ENCODE measurements around the gene UPK2.

UPK2 gene

GRCh38 chr11:118910309-118911112, 45.6 kb upstream of the UPK2 start:
- no peak for TF ChIP-seq CTCF (IDR thresholded peaks at IDR 0.05; ENCODE audit: low read depth, low read length)
- no peak for TF ChIP-seq POLR2A (IDR thresholded peaks at IDR 0.05; ENCODE audit: extremely low read depth, insufficient read length)
- no peak for TF ChIP-seq MAX (IDR thresholded peaks at IDR 0.05; ENCODE audit: low read depth, low read length)
- TF ChIP-seq MYC (IDR thresholded peaks at IDR 0.05; ENCODE audit: low read depth, low read length) = no peak
- H3K4me3 ChIP-seq (ENCODE audit: low read depth, low read length) = no peak overlapping the region
- no peak for DNase-seq (ENCODE audit: low read depth)

- no peak overlapping the region for H3K4me3 ChIP-seq (ENCODE audit: low read depth, low read length)
- TF ChIP-seq MAX (IDR thresholded peaks at IDR 0.05; ENCODE audit: low read depth, low read length) (no peak), MYC (IDR thresholded peaks at IDR 0.05; ENCODE audit: low read depth, low read length) (no peak), CTCF (IDR thresholded peaks at IDR 0.05; ENCODE audit: low read depth, low read length) (no peak), POLR2A (IDR thresholded peaks at IDR 0.05; ENCODE audit: extremely low read depth, insufficient read length) (no peak)
- DNase-seq (ENCODE audit: low read depth) = no peak
These were observed 44.8 kb upstream of the UPK2 start for GRCh38 chr11:118911113-118911879.

GRCh38 chr11:118911880-118912741, 44.0 kb upstream of the UPK2 start:
- DNase-seq (ENCODE audit: low read depth) = peak; percentile 80
- H3K4me3 ChIP-seq (ENCODE audit: low read depth, low read length) = no peak overlapping the region

GRCh38 chr11:118912742-118913410, 43.2 kb upstream of the UPK2 start:
- no peak for TF ChIP-seq CTCF (IDR thresholded peaks at IDR 0.05; ENCODE audit: low read depth, low read length)
- no peak for TF ChIP-seq POLR2A (IDR thresholded peaks at IDR 0.05; ENCODE audit: extremely low read depth, insufficient read length)
- no peak for TF ChIP-seq MYC (IDR thresholded peaks at IDR 0.05; ENCODE audit: low read depth, low read length)
- no peak for TF ChIP-seq MAX (IDR thresholded peaks at IDR 0.05; ENCODE audit: low read depth, low read length)
- H3K4me3 ChIP-seq (ENCODE audit: low read depth, low read length) = no peak overlapping the region
- peak; percentile 68 for DNase-seq (ENCODE audit: low read depth)

More at GRCh38 chr11:118911880-118912741, 44.0 kb upstream of the UPK2 start:
- no peak for TF ChIP-seq POLR2A (IDR thresholded peaks at IDR 0.05; ENCODE audit: extremely low read depth, insufficient read length)
- no peak for TF ChIP-seq MAX (IDR thresholded peaks at IDR 0.05; ENCODE audit: low read depth, low read length)

GRCh38 chr11:118913411-118914125, 42.5 kb upstream of the UPK2 start:
- no peak overlapping the region for H3K4me3 ChIP-seq (ENCODE audit: low read depth, low read length)
- DNase-seq (ENCODE audit: low read depth) = peak; percentile 68
- no peak for TF ChIP-seq CTCF (IDR thresholded peaks at IDR 0.05; ENCODE audit: low read depth, low read length)
- no peak for TF ChIP-seq POLR2A (IDR thresholded peaks at IDR 0.05; ENCODE audit: extremely low read depth, insufficient read length)
- no peak for TF ChIP-seq MYC (IDR thresholded peaks at IDR 0.05; ENCODE audit: low read depth, low read length)
- TF ChIP-seq MAX (IDR thresholded peaks at IDR 0.05; ENCODE audit: low read depth, low read length) = no peak
